Ovary (tissue), 9 donors: ENCODE results near the gene CDK9. TPM values are rescaled to one million over a fixed set of nuclear protein-coding genes. Genes with fewer than 3 reads are reported as not detected.
A peak's percentile ranks its signal among the peaks of the same experiment; 100 is the strongest.

Experiments used
- DNase-seq, 5 donors: peaks; one replicate each; pipeline ENCODE4 v3.0.0-alpha.2; 2019 to 2020
- H3K27ac ChIP-seq, 2 donors: fragments of 200-600 bp; one replicate each; pipeline versions ENCODE4 v1.5.1 to v1.8.0; 2019 to 2022
- H3K27me3 ChIP-seq: fragments of 200-600 bp; one replicate; pipeline ENCODE4 v1.8.0; 2022
- H3K36me3 ChIP-seq: fragments of 200-600 bp; sonication (generic); one replicate; pipeline ENCODE4 v1.5.1; 2019
- H3K4me1 ChIP-seq: one replicate; pipeline ENCODE4 v1.8.1; 2013; ENCODE audit warnings: mild to moderate bottlenecking, moderate library complexity; ENCODE audit not compliant: insufficient read depth
- H3K4me3 ChIP-seq: fragments of 200-600 bp; sonication (generic); one replicate; pipeline ENCODE4 v1.5.1; 2017
- H3K9me3 ChIP-seq, 2 donors: fragments of 200-600 bp in 1 of 2; sonication (generic) in 1 of 2; one replicate each; pipeline versions ENCODE4 v1.5.1 to v1.8.1; 2013 to 2019; ENCODE audit warnings: mild to moderate bottlenecking in 1 of 2, moderate library complexity in 1 of 2
- CTCF ChIP-seq, 3 donors: fragments of 450-650 bp in 2 of 3; fragments of 200-600 bp in 1 of 3; IDR thresholded peaks; one replicate each; pipeline versions ENCODE4 v1.5.1 to v1.8.0; 2016 to 2022; ENCODE audit warnings: antibody characterized with exemption in 3 of 3, mild to moderate bottlenecking in 1 of 3
- EP300 ChIP-seq: sonication (generic); formaldehyde crosslinking; IDR thresholded peaks from one replicate; pipeline ENCODE4 v1.6.1; 2017; ENCODE audit warnings: antibody characterized with exemption
- POLR2A ChIP-seq: fragments of 450-650 bp; IDR thresholded peaks from one replicate; pipeline ENCODE4 v1.6.1; 2017; ENCODE audit warnings: antibody characterized with exemption, mild to moderate bottlenecking, moderate library complexity
- WGBS, 3 donors: extraction: QIAGEN DNeasy Blood & Tissue Kit in 1 of 3; methylation state at CpG; one replicate each; pipeline versions ENCODE4 v1.1.5 to v1.1.7; 2013 to 2017; 5-methylcytosine and 5-hydroxymethylcytosine counted together
- intact Hi-C, 4 donors: fragments of 100-400 bp; cut with DNase I; formaldehyde crosslinking; loops; one replicate each; pipeline versions ENCODE4 v1.11.0 to v1.15.1; 2022 to 2023
- polyA plus RNA-seq, 2 donors: library from polyadenylated mRNA; stranded (reverse); fragments of 200-250 nt in 1 of 2; fragments of 350-450 nt in 1 of 2; fragmentation: Illumina TruSeq in 1 of 2; extraction: RNeasy Lipid Tissue Mini Kit (QIAGEN cat#74804) in 1 of 2; gene quantifications; one replicate each; pipeline ENCODE4 v1.2.3, GENCODE V29; 2013 to 2014
- total RNA-seq, 7 donors: library from RNA; depleted of rRNA in 2 of 7; stranded (reverse); fragments of >200 nt in 2 of 7; fragmentation: NEBNext Ultra II Directional in 3 of 7; extraction: Animal tissue kit (Norgen Biotek cat#: 25700) in 3 of 7; gene quantifications; one replicate each; pipeline versions ENCODE4 v1.1.0 to v1.2.4, GENCODE V29; 2016 to 2023
- donor health status: DM: no; HTN: no; CAD: no; lungs with moderate emphysema.
- donor health status: DM: no; HTN: no; CAD: no.
- donor health status: Bipolar disorder and iron deficiency.
- donor health status: DM: yes; HTN: yes; CAD: no.
- donor health status: DM: no; HTN: no; CAD: no.
- donor health status: DM: yes; HTN: yes; CAD: no.

The CDK9 gene
- total and polyA plus RNA-seq, 9 donors: 71.7 to 209 (median 129) TPM

- 76 to 80% (median 78%) methylated on average over 8 of the region's 8 CpGs for WGBS, 3 donors
These were observed 17.1 kb upstream of the CDK9 start for GRCh38 chr9:127768698-127769097.

GRCh38 chr9:127769101-127769500 is 16.7 kb upstream of the CDK9 start:
- no peak overlapping the region for H3K27ac ChIP-seq
- DNase-seq: no peak

More at GRCh38 chr9:127768698-127769097, 17.1 kb upstream of the CDK9 start:
- TF ChIP-seq CTCF (IDR thresholded peaks at IDR 0.05) (no peak), EP300 (no peak)
- H3K9me3 ChIP-seq: no peaks in the 10 kb centered on the region
- no peak overlapping the region for H3K27ac ChIP-seq
- no peak for DNase-seq
- H3K4me3 ChIP-seq: no peak overlapping the region
- no peaks in the 10 kb centered on the region for H3K36me3 ChIP-seq
- H3K4me1 ChIP-seq: peaks cover 7% of the 10 kb centered on the region
- intact Hi-C loops: no loop called here
- H3K27me3 ChIP-seq: no peaks in the 10 kb centered on the region

GRCh38 chr9:127769929-127770582 is 15.8 kb upstream of the CDK9 start:
- intact Hi-C loops: no loop called here
- Histone ChIP-seq H3K27me3 (no peaks in the 10 kb centered on the region), H3K4me1 (peaks cover 7% of the 10 kb centered on the region), H3K36me3 (no peaks in the 10 kb centered on the region), H3K4me3 (no peak overlapping the region), H3K9me3 (no peaks in the 10 kb centered on the region), H3K27ac (no peak overlapping the region)
- TF ChIP-seq EP300 (no peak), POLR2A (no peak), CTCF (IDR thresholded peaks at IDR 0.05) (no peak)
- WGBS, 3 donors: 58 to 69% (median 65%) methylated on average over 4 of the region's 4 CpGs
- DNase-seq: peak in 1 of 5 donors; percentile 38

More at GRCh38 chr9:127769101-127769500, 16.7 kb upstream of the CDK9 start:
- no peak for TF ChIP-seq EP300
- peaks cover 7% of the 10 kb centered on the region for H3K4me1 ChIP-seq
- intact Hi-C loops: no loop called here
- 83 to 91% (median 90%) methylated on average over 5 of the region's 5 CpGs for WGBS, 3 donors
- no peaks in the 10 kb centered on the region for H3K36me3 ChIP-seq
- no peaks in the 10 kb centered on the region for H3K9me3 ChIP-seq
- no peak overlapping the region for H3K4me3 ChIP-seq
- no peaks in the 10 kb centered on the region for H3K27me3 ChIP-seq

GRCh38 chr9:127770583-127770904 is 15.3 kb upstream of the CDK9 start:
- Histone ChIP-seq H3K27ac (no peak overlapping the region), H3K36me3 (no peaks in the 10 kb centered on the region), H3K27me3 (no peaks in the 10 kb centered on the region), H3K9me3 (no peaks in the 10 kb centered on the region), H3K4me3 (peak overlapping the region; percentile 50), H3K4me1 (peaks cover 7% of the 10 kb centered on the region)
- WGBS, 3 donors: 47 to 62% (median 50%) methylated on average over 3 of the region's 3 CpGs
- DNase-seq: peak in 1 of 5 donors; percentile 42
- TF ChIP-seq EP300 (no peak), POLR2A (no peak), CTCF (IDR thresholded peaks at IDR 0.05) (no peak)
- intact Hi-C loops: no loop called here

GRCh38 chr9:127770905-127771569 is 14.8 kb upstream of the CDK9 start:
- Histone ChIP-seq H3K27ac (peak overlapping the region in 1 of 2 donors; percentile 26), H3K4me3 (peak overlapping the region; percentile 50), H3K9me3 (no peaks in the 10 kb centered on the region), H3K27me3 (no peaks in the 10 kb centered on the region), H3K4me1 (peaks cover 7% of the 10 kb centered on the region), H3K36me3 (no peaks in the 10 kb centered on the region)
- WGBS, 3 donors: 3 to 5% (median 4%) methylated on average over 40 to 43 of the region's 43 CpGs
- intact Hi-C loops: no loop called here
- TF ChIP-seq EP300 (no peak), CTCF (IDR thresholded peaks at IDR 0.05) (no peak), POLR2A (no peak)
- peak; percentile 99 for DNase-seq
